ENCODE results near the gene SCGB1D4.
"Not testable (repeated sequence)": the region's sequence is repeated elsewhere in the genome, so short reads cannot be mapped to it uniquely, and the experiment has no call there.

The SCGB1D4 gene

GRCh38 chr11:62298975-62299374 lies at the start of gene SCGB1D4:
TSS of gene SCGB1D4 (minus strand) at chr11:62299075. CDS start at chr11:62299010, 65 bp downstream.
- in situ Hi-C loops (cut with MboI; ENCODE audit: low sequenced_read_pairs): no loop called here

GRCh38 chr11:62345861-62346260 lies 47.0 kb upstream of the SCGB1D4 start:
- in situ Hi-C loops (cut with MboI; ENCODE audit: low sequenced_read_pairs): no loop called here

GRCh38 chr11:62344210-62344609 lies 45.3 kb upstream of the SCGB1D4 start:
- in situ Hi-C loops (cut with MboI; ENCODE audit: low sequenced_read_pairs): no loop called here

GRCh38 chr11:62343646-62344190 lies 44.8 kb upstream of the SCGB1D4 start:
- in situ Hi-C loops (cut with MboI; ENCODE audit: low sequenced_read_pairs): not testable (repeated sequence)

GRCh38 chr11:62341588-62341987 lies 42.7 kb upstream of the SCGB1D4 start:
- in situ Hi-C loops (cut with MboI; ENCODE audit: low sequenced_read_pairs): no loop called here

- in situ Hi-C loops (cut with MboI; ENCODE audit: low sequenced_read_pairs): no loop called here
Measured at GRCh38 chr11:62340269-62340901, 41.5 kb upstream of the SCGB1D4 start.

GRCh38 chr11:62338218-62338617 lies 39.3 kb upstream of the SCGB1D4 start:
- in situ Hi-C loops (cut with MboI; ENCODE audit: low sequenced_read_pairs): no loop called here

GRCh38 chr11:62337303-62338181 lies 38.7 kb upstream of the SCGB1D4 start, which contains the start of gene ASRGL1:
TSS of gene ASRGL1 (plus strand) at chr11:62337448. CDS start at chr11:62337978, 530 bp downstream.
- in situ Hi-C loops (cut with MboI; ENCODE audit: low sequenced_read_pairs): no loop called here

- in situ Hi-C loops (cut with MboI; ENCODE audit: low sequenced_read_pairs): not testable (repeated sequence)
Measured at GRCh38 chr11:62336949-62337302, 38.1 kb upstream of the SCGB1D4 start.

- in situ Hi-C loops (cut with MboI; ENCODE audit: low sequenced_read_pairs): no loop called here
Measured at GRCh38 chr11:62333768-62334167, 34.9 kb upstream of the SCGB1D4 start.

- in situ Hi-C loops (cut with MboI; ENCODE audit: low sequenced_read_pairs): not testable (repeated sequence)
Measured at GRCh38 chr11:62331264-62331663, 32.4 kb upstream of the SCGB1D4 start.

GRCh38 chr11:62327541-62327940 lies 28.7 kb upstream of the SCGB1D4 start:
- in situ Hi-C loops (cut with MboI; ENCODE audit: low sequenced_read_pairs): not testable (repeated sequence)

GRCh38 chr11:62326719-62327118 lies 27.8 kb upstream of the SCGB1D4 start:
- in situ Hi-C loops (cut with MboI; ENCODE audit: low sequenced_read_pairs): not testable (repeated sequence)

- in situ Hi-C loops (cut with MboI; ENCODE audit: low sequenced_read_pairs): not testable (repeated sequence)
Measured at GRCh38 chr11:62325781-62326180, 26.9 kb upstream of the SCGB1D4 start.

- in situ Hi-C loops (cut with MboI; ENCODE audit: low sequenced_read_pairs): no loop called here
Measured at GRCh38 chr11:62324731-62325556, 26.1 kb upstream of the SCGB1D4 start.

- in situ Hi-C loops (cut with MboI; ENCODE audit: low sequenced_read_pairs): no loop called here
Measured at GRCh38 chr11:62322524-62322923, 23.6 kb upstream of the SCGB1D4 start.

GRCh38 chr11:62315431-62315830 lies 16.6 kb upstream of the SCGB1D4 start:
- in situ Hi-C loops (cut with MboI; ENCODE audit: low sequenced_read_pairs): no loop called here

- in situ Hi-C loops (cut with MboI; ENCODE audit: low sequenced_read_pairs): no loop called here
Measured at GRCh38 chr11:62309991-62310390, 11.1 kb upstream of the SCGB1D4 start.

- in situ Hi-C loops (cut with MboI; ENCODE audit: low sequenced_read_pairs): no loop called here
Measured at GRCh38 chr11:62307950-62308349, 9.1 kb upstream of the SCGB1D4 start.

- in situ Hi-C loops (cut with MboI; ENCODE audit: low sequenced_read_pairs): no loop called here
Measured at GRCh38 chr11:62306227-62306626, 7.4 kb upstream of the SCGB1D4 start.

GRCh38 chr11:62295504-62295903 lies 3.4 kb downstream of the SCGB1D4 start:
- in situ Hi-C loops (cut with MboI; ENCODE audit: low sequenced_read_pairs): no loop called here

All from HL-60/S4 treated with retinoic acid at 250 ng/mL for 4 days and 3 days (cell line).